GM19372 (cell line): ENCODE measurements around the gene RNPEP.
"Not testable (repeated sequence)": the region's sequence is repeated elsewhere in the genome, so short reads cannot be mapped to it uniquely, and the experiment has no call there.

ENCODE experiments used
- ATAC-seq: cut with Tn5 transposase; IDR thresholded peaks from one replicate; pipeline ENCODE4 v1.9.1; 2021; ENCODE audit warnings: mild to moderate bottlenecking, low read depth, moderate library complexity; ENCODE audit not compliant: unreplicated experiment

RNPEP gene

GRCh38 chr1:201982623-201983379, at the start of gene RNPEP:
TSS of gene RNPEP (plus strand) at chr1:201982648. CDS start at chr1:201982667, 19 bp downstream.
- peak; percentile 73 for ATAC-seq

GRCh38 chr1:201933840-201934430, 48.5 kb upstream of the RNPEP start:
- ATAC-seq: no peak

GRCh38 chr1:201937624-201938213, 44.7 kb upstream of the RNPEP start:
- ATAC-seq: no peak

GRCh38 chr1:201938440-201939035, 43.9 kb upstream of the RNPEP start:
- ATAC-seq: no peak

GRCh38 chr1:201939148-201939547, 43.3 kb upstream of the RNPEP start:
- ATAC-seq: no peak

GRCh38 chr1:201939574-201939973, 42.9 kb upstream of the RNPEP start:
- no peak for ATAC-seq

GRCh38 chr1:201940316-201940715, 42.1 kb upstream of the RNPEP start:
- not testable (repeated sequence) for ATAC-seq

- ATAC-seq: no peak
Observed at GRCh38 chr1:201941420-201942128, 40.9 kb upstream of the RNPEP start.

- ATAC-seq: no peak
Observed at GRCh38 chr1:201942129-201942495, 40.3 kb upstream of the RNPEP start.

GRCh38 chr1:201944002-201944401, 38.4 kb upstream of the RNPEP start:
- ATAC-seq: no peak

- no peak for ATAC-seq
Observed at GRCh38 chr1:201944639-201945038, 37.8 kb upstream of the RNPEP start.

- no peak for ATAC-seq
Observed at GRCh38 chr1:201945157-201945556, 37.3 kb upstream of the RNPEP start.

- no peak for ATAC-seq
Observed at GRCh38 chr1:201945863-201946223, 36.6 kb upstream of the RNPEP start.

- ATAC-seq: no peak
Observed at GRCh38 chr1:201946224-201946908, 36.1 kb upstream of the RNPEP start, which contains the start of gene LMOD1. TSS of gene LMOD1 (minus strand) at chr1:201946548. CDS start at chr1:201946340, 208 bp downstream.

GRCh38 chr1:201947697-201948008, 34.8 kb upstream of the RNPEP start:
- no peak for ATAC-seq

- no peak for ATAC-seq
Observed at GRCh38 chr1:201949491-201949890, 33.0 kb upstream of the RNPEP start.

GRCh38 chr1:201954263-201955008, 28.0 kb upstream of the RNPEP start:
- ATAC-seq: no peak

- ATAC-seq: peak; percentile 99
Observed at GRCh38 chr1:201955009-201955728, 27.3 kb upstream of the RNPEP start, which contains the start of gene TIMM17A. TSS of gene TIMM17A (plus strand) at chr1:201955503. CDS start at chr1:201955527, 24 bp downstream.

GRCh38 chr1:201955729-201956143, 26.7 kb upstream of the RNPEP start:
- ATAC-seq: peak; percentile 24
